Frontal cortex (tissue), 4 donors: ENCODE measurements around the gene ARPC4. TPM values are rescaled to one million over a fixed set of nuclear protein-coding genes. Genes with fewer than 3 reads are reported as not detected.

Experiments
- DNase-seq, 2 donors: peaks; one replicate each; pipeline ENCODE4 v3.0.0; 2012; ENCODE audit warnings: low spot score in 2 of 2
- FAIRE-seq: peaks from 2 replicates; lab custom pipeline; 2012; peaks lifted over from hg19 to GRCh38; lab: Jason Lieb, UNC
- total RNA-seq: library from RNA; depleted of rRNA; stranded (reverse); fragments of >200 nt; gene quantifications from one replicate; pipeline ENCODE4 v1.2.3, GENCODE V29; 2014
- donor health status: control.
- donor health status: control.
- donor health status: control.

The ARPC4 gene
- total RNA-seq, 1 donor from 2014 or later: 181 TPM

DNA sequence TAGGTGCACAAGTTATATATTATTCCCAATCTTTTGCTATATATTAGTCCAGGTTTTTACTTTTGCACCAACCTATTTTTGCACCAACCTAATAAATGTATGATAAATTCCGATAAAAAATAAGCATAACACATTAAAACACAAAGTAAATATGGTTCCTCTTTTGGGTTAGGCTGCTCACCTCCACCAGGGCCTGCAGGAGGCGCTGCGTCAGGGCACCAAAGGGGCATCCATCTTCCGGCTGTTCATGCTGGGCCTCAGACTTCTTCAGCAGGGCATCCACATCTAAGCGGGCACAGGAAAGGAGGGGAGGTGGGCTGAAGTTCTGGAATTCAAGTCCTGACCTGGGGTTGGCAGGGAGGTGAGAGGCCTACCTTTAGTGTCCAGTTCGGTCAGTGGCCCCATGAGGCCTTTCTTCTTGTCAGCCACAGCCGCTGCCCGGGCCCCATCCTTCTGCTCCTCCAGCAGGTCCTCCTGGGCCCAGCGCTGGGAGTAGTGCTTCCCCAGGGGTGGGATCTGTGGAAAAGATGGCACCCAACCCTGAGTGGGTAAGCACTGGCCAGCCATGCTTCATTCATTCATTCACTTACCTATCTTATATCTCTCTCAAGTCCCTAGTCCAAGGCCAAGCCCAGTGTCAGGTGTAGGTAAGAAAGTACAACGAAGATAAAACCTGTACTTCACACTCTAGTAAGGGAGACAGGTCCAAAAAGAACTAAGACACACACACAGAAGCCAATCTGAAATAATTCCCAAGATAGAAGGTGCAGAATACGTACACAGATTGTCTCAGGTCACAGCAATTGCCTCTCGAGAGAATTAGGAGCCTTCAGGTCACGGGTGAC is 5.8 kb upstream of the ARPC4 start:
- no peak for DNase-seq
- FAIRE-seq: no peak

GRCh38 chr3:9787714-9788113 is 5.2 kb upstream of the ARPC4 start:
- DNase-seq (no peak), FAIRE-seq (no peak)

GRCh38 chr3:9791127-9791526 is 1.8 kb upstream of the ARPC4 start:
- no peak for DNase-seq
- FAIRE-seq: no peak

DNA sequence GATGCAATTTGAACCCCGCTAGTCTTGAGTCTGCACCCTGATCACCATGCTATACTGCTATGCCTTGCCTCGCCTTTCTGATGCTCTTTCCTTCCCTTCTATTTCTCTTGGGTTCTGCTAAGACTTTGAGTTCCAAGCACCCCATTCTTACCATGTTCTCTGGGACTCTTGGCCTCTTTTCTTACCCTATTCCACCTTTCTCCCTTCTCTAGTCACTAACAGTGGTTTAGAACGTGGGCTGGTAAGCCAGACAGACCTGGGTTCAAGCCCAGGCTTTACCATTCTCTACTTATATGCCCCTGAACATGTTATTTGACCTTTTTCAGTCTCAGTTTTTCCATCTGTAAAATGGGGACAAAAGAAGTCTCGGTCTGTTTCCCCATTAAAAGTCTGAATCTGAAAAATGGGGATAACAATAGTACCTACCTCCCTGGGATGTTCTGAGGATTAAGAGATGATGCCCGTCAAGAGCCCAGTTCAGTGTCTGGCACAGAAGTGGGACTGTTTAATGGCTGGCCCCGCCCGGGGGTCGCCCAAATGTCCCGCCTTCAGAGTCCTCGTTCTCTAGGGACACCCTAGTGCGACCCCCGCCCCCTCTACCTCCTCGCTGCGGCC is 985 bp upstream of the ARPC4 start:
- no peak for DNase-seq
- no peak for FAIRE-seq

GRCh38 chr3:9793161-9793781 is 389 bp downstream of the ARPC4 start:
- FAIRE-seq (no peak), DNase-seq (no peak)

DNA sequence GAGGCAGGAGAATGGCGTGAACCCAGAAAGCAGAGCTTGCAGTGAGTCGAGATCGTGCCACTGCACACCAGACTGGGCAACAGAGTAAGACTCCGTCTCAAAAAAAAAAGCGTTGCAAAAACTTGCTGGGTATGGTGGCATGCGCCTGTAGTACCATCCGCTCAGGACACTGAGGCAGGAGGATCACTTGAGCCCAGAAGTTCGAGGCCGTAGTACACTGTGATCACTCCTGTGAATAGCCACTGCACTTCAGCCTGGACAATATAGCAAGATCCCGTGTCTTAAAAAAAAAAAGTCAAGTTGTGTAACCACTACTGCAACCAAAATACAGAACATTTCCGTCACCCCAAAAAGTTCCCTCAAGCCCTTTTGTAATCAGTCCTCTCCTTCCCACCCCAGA is 1.5 kb downstream of the ARPC4 start:
- DNase-seq (no peak), FAIRE-seq (no peak)

- DNase-seq (no peak), FAIRE-seq (no peak)
Observed at GRCh38 chr3:9795207-9795606, 2.3 kb downstream of the ARPC4 start.

GRCh38 chr3:9797196-9797945 is 4.5 kb downstream of the ARPC4 start:
- FAIRE-seq: no peak
- DNase-seq: no peak

- no peak for DNase-seq
- FAIRE-seq: no peak
Observed at GRCh38 chr3:9800529-9800928, 7.6 kb downstream of the ARPC4 start.

DNA sequence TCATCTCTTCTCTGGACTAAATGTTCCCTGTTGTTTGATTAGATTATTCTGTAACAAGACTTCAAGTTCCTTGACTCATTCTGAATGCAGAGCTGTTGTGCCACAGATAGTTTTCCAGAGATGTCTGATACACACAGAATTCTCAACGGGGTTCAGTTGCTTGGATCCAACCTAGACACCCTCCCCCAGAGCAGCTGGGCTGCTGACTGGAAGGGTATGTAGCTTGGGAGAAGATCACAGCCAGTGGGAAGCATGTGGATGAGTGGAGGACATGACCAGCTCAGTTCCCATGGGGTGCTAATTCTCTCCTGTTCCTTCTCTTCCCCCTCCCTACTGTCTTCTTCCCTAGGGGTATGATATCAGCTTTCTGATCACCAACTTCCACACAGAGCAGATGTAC is 10.6 kb downstream of the ARPC4 start:
- DNase-seq: no peak
- no peak for FAIRE-seq

DNA sequence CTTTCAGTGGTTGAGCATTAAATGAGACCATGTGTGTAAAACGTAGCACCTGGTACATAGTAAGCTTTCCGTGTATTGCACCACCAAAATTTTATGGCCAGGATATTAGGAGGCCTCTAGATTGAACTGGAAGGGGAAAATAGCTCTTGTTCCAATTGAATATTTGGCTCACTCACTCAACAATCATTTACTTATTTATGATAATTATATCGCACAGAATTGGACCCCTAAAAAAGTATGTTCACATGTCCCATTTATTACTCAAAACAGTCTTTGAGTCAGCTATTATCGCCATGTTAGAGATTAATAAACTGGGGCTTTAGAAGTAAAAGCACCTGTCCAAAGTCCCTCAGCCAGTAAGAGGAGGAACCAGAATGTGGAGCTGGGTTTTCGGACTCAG is 12.1 kb downstream of the ARPC4 start:
- FAIRE-seq (no peak), DNase-seq (no peak)

DNA sequence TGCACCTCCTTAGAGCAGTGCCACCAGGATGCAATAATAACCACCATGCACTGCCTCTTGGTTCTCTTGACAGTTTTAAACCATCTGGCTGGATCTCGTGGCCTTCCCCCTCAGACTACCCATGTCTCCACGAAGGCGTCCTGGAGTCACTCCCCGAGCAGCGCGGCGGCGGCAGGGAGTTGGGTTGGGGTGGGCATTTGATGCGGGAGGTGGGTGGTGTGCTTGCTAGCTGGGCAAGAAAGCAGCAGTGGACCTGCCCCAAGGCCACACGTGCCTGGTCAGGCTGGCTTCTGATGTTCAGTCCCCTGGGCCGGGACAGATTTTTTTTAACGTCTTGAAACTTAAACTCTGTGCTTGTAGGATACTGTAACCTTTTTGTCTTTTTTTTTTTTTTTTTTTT is 13.3 kb downstream of the ARPC4 start:
- FAIRE-seq: no peak

GRCh38 chr3:9806688-9807589 is 14.1 kb downstream of the ARPC4 start:
- FAIRE-seq (no peak), DNase-seq (no peak)

More for the DNA sequence above, 13.3 kb downstream of the ARPC4 start:
- DNase-seq: no peak

- FAIRE-seq (no peak), DNase-seq (no peak)
Observed at GRCh38 chr3:9807981-9808344, 15.1 kb downstream of the ARPC4 start.

- DNase-seq: no peak
- no peak for FAIRE-seq
Observed at GRCh38 chr3:9808345-9809037, 15.6 kb downstream of the ARPC4 start.

DNA sequence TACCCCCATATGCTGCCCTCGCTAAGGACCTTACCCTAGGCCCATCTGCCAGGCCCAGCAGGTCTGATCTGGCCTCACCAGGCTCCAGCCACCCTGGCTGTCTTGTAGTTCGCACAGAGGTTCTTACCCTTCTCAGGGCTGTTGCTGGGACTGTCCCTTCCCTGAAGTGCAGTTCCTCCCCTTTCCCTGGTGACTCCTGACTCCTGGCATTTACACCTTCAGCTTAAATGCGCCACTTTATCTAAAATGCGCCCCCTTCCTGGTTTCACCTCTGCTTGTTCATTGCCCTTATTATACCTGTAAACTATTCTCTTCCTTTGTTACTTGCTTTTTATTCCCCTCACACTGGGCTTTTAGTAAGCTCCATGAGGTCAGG is 16.3 kb downstream of the ARPC4 start:
- no peak for DNase-seq
- no peak for FAIRE-seq

DNA sequence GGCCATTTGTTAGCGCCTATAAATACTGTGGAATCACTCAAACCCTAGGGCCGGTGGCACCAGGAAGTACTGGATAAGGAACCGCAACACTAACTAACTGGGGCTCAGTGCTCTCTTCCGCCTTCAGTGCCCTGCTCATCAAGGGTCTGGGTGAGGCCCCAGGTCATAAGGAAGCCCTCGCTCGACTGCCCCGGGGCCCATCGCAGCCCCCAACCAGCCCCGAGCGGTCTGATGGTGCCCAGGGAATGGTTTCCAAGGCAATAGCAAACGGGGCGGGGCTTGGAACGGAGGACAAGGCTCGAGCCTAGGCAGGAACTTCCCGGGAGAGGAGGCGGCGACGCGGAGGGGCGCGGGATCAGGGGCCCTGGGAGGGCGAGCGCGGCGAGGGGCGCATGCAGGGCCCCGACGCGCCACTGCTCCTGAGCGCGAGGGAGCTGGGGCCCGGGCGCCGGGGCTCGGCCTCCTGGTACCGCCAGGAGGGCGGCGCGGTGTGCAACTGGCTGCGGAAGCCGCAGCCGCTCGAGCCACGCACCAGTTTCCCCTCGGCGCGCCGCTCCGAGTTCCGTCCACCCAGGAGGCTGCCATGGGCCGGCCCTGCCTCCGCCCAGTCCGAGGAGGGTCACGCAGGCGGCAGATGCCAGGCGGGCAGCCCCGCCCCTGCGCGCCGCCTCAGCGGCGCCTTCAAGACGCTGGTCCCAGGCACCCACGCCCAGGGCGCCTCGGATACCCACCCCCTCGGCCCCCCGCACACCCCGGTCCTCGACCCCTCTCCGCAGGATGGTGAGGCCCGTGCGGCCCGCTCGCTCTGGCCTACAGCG is 16.9 kb downstream of the ARPC4 start, which contains the start of gene TTLL3:
Gene TTLL3, plus strand, starts transcription at position 648 of the 818 bp plus-strand sequence. CDS start 400 bp downstream, outside the sequence.
- DNase-seq (peak; percentile 69 to 74), FAIRE-seq (no peak)

GRCh38 chr3:9810433-9810770 is 17.5 kb downstream of the ARPC4 start:
- FAIRE-seq: no peak

More at GRCh38 chr3:9810433-9810770, 17.5 kb downstream of the ARPC4 start:
- no peak for DNase-seq
